MCF 10A (cell line): ENCODE data around the gene SLC13A4. TPM values are rescaled to one million over a fixed set of nuclear protein-coding genes. Genes with fewer than 3 reads are reported as not detected.

Experiments used
- BruUV-seq: library from RNA; stranded (reverse); fragments of 400-500 nt; replicated peaks from 2 replicates; lab custom pipeline; 2021; lab: Mats Ljungman, UMichigan
- CTCF ChIA-PET: fragments of 300-600 bp; sonication (Branson Sonifier 250); formaldehyde crosslinking; extraction: SDS; loops from one replicate; lab custom pipeline; 2021; ENCODE audit warnings: antibody characterized with exemption, inconsistent platforms; lab: Yijun Ruan, JAX
- POLR2A ChIA-PET: fragments of 300-600, 350-650 bp; sonication (Branson Sonifier 250); formaldehyde crosslinking; extraction: SDS; loops from one replicate; lab custom pipeline; 2020; ENCODE audit warnings: antibody characterized with exemption, inconsistent platforms; lab: Yijun Ruan, JAX
- DNase-seq: peaks from one replicate; pipeline ENCODE4 v3.0.0-alpha.2; 2018; ENCODE audit not compliant: unreplicated experiment
- H3K27ac Mint-ChIP-seq: one replicate; pipeline ENCODE4 v1.8.0; 2022; ENCODE audit warnings: mild to moderate bottlenecking, low read depth, mixed read lengths; ENCODE audit not compliant: unreplicated experiment
- H3K27me3 Mint-ChIP-seq: one replicate; pipeline ENCODE4 v1.8.0; 2022; ENCODE audit warnings: mixed read lengths; ENCODE audit not compliant: insufficient read depth, unreplicated experiment
- H3K36me3 Mint-ChIP-seq: one replicate; pipeline ENCODE4 v1.8.0; 2022; ENCODE audit warnings: mild to moderate bottlenecking, moderate library complexity, mixed read lengths; ENCODE audit not compliant: insufficient read depth, unreplicated experiment
- H3K4me1 Mint-ChIP-seq: one replicate; pipeline ENCODE4 v1.8.0; 2022; ENCODE audit warnings: mixed read lengths; ENCODE audit not compliant: insufficient read depth, unreplicated experiment
- H3K4me3 Mint-ChIP-seq: one replicate; pipeline ENCODE4 v1.8.0; 2022; ENCODE audit warnings: mild to moderate bottlenecking, moderate library complexity, mixed read lengths; ENCODE audit not compliant: unreplicated experiment
- H3K9me3 Mint-ChIP-seq: one replicate; pipeline ENCODE4 v1.8.0; 2022; ENCODE audit warnings: mixed read lengths; ENCODE audit not compliant: unreplicated experiment
- intact Hi-C: fragments of 100-400 bp; cut with micrococcal nuclease; formaldehyde crosslinking; loops from 2 replicates; pipeline ENCODE4 v1.14.1; 2022
- total RNA-seq: library from RNA; stranded (reverse); gene quantifications from 2 replicates; pipeline ENCODE4 v1.2.3, GENCODE V29; 2022
- TF ChIP-seq, protein P1 (sequence below): fragments of 200-600 bp; IDR thresholded peaks from one replicate; pipeline ENCODE4 v1.8.0; 2022; ENCODE audit warnings: antibody characterized with exemption, mild to moderate bottlenecking; ENCODE audit not compliant: unreplicated experiment

Gene SLC13A4
- total RNA-seq, 1 experiment from 2014 or later, result not detected

DNA sequence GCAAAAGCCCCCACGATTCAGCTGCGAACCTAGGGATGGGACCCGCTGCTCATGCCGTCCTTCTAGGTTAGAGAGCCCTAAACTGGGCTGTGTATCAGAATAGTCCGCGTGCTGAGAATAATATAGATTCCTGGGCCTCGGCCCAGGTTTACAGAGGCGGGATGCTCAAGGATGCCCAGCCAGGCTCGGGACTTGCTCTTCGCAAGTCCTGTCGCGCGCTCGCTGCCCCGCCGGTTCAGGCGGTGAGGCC, 65.9 kb downstream of the SLC13A4 start:
- peak overlapping the region; percentile 97 for H3K4me3 Mint-ChIP-seq
- intact Hi-C loops, result no loop called here

DNA sequence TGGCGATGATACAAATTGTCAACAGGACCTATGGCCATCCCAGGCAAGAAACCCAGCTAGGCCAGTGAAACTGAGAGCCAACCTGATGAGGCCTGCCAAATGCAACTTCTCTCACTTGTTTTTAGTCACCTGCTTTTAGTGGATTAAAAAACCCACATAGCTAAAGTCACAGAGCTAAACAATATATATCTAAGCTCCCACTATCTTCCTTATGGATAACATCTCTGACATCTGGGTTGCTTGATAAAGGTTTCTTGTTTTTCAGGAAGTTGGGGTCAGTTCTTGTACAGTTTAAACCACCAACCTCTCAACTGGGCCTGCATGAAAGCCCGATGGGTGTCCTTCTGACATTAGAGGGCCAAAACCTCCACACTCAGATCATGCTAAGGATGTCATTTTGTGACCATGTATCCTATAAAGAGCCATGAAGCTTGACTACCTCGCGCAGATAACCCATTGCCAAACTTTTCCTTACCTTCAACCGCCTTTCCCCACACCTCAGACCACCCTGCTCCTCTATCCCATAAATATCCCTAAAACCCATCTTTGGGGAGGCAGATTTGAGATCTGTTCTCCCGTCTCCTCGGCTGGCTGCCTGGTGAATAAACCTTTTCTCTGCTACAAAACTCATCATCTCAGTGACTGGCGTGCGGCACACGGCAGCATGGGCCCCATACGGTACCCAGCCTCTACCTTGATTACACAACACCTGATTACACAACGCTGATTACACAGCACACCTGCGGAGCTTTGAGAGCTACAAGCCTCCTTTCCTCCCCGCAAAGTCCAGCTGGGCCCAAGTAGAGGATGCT, 66.5 kb downstream of the SLC13A4 start:
- DNase-seq, result peak; percentile 80
- TF ChIP-seq, protein P1, sequence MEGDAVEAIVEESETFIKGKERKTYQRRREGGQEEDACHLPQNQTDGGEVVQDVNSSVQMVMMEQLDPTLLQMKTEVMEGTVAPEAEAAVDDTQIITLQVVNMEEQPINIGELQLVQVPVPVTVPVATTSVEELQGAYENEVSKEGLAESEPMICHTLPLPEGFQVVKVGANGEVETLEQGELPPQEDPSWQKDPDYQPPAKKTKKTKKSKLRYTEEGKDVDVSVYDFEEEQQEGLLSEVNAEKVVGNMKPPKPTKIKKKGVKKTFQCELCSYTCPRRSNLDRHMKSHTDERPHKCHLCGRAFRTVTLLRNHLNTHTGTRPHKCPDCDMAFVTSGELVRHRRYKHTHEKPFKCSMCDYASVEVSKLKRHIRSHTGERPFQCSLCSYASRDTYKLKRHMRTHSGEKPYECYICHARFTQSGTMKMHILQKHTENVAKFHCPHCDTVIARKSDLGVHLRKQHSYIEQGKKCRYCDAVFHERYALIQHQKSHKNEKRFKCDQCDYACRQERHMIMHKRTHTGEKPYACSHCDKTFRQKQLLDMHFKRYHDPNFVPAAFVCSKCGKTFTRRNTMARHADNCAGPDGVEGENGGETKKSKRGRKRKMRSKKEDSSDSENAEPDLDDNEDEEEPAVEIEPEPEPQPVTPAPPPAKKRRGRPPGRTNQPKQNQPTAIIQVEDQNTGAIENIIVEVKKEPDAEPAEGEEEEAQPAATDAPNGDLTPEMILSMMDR, result no peak
- peaks cover 23% of the 10 kb centered on the region for H3K4me1 Mint-ChIP-seq
- peak overlapping the region; percentile 97 for H3K4me3 Mint-ChIP-seq
- ChIA-PET POLR2A (interaction anchor here (0.6 to 3.3 kb wide), 18 partner anchors 8 to 407 kb away, joined by 3 to 42 read pairs (median 5); no protein-coding TSS in a partner anchor), CTCF (interaction anchor here (0.5 to 9.3 kb wide), 14 partner anchors 11 to 428 kb away, joined by 3 to 80 read pairs (median 6); no protein-coding TSS in a partner anchor)
- H3K27me3 Mint-ChIP-seq, result no peaks in the 10 kb centered on the region
- peaks cover 5% of the 10 kb centered on the region for H3K36me3 Mint-ChIP-seq
- BruUV-seq, result TSS peak; percentile 82
- intact Hi-C loops, result no loop called here
- peak overlapping the region; percentile 98 for H3K27ac Mint-ChIP-seq
- H3K9me3 Mint-ChIP-seq, result no peaks in the 10 kb centered on the region

More for the DNA sequence above, 65.9 kb downstream of the SLC13A4 start:
- Mint-ChIP-seq H3K27ac (peak overlapping the region; percentile 98), H3K9me3 (no peaks in the 10 kb centered on the region), H3K27me3 (no peaks in the 10 kb centered on the region), H3K36me3 (peaks cover 6% of the 10 kb centered on the region), H3K4me1 (peaks cover 26% of the 10 kb centered on the region)
- no peak for DNase-seq
- CTCF ChIA-PET, result interaction anchor here (0.5 to 9.3 kb wide), 13 partner anchors 12 to 428 kb away, joined by 3 to 80 read pairs (median 7); no protein-coding TSS in a partner anchor
- TF ChIP-seq, protein P1, result peak; percentile 66
- POLR2A ChIA-PET, result interaction anchor here (0.6 to 3.5 kb wide), 23 partner anchors 8 to 408 kb away, joined by 3 to 42 read pairs (median 5); no protein-coding TSS in a partner anchor
- no TSS peak for BruUV-seq

DNA sequence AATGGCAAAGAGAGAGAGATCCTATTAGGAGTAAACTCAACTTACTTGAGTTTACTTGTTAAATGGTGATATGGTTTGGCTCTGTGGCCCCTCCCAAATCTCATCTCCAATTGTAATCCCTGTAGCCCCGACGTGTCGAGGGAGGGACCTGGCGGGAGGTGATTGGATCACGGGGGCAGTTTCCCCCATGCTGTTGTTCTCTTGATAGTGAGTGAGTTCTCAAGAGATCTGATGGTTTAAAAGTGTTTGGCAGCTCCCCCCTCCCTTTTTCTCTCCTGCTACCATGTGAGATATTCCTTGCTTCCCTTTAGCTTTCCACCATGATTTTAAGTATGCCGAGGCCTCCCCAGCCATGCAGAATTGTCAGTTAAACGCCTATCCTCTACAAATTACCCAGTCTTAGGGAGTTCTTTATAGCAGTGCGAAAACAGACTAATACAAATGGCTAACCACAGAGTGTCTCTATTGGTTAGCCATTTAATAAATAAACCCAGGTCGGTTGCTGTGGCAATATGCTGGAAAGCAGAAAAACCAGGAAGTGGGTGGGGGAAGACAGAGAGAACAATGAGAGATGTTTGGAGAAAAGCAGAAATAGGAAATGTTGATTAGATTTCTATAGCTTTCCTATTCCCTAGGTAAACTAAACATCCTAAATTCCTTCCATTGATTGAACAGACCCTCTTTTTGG, 68.7 kb downstream of the SLC13A4 start:
- POLR2A ChIA-PET, result no interaction called here
- intact Hi-C loops, result no loop called here
- H3K4me1 Mint-ChIP-seq, result peaks cover 7% of the 10 kb centered on the region
- BruUV-seq, result no TSS peak
- DNase-seq, result no peak
- H3K36me3 Mint-ChIP-seq, result peaks cover 5% of the 10 kb centered on the region
- H3K4me3 Mint-ChIP-seq, result no peak overlapping the region
- TF ChIP-seq, protein P1, result no peak
- H3K27ac Mint-ChIP-seq, result no peak overlapping the region
- CTCF ChIA-PET, result interaction anchor here (0.5 to 9.3 kb wide), 6 partner anchors 13 to 483 kb away, joined by 3 to 80 read pairs (median 4); no protein-coding TSS in a partner anchor
- H3K9me3 Mint-ChIP-seq, result no peaks in the 10 kb centered on the region
- H3K27me3 Mint-ChIP-seq, result no peaks in the 10 kb centered on the region

DNA sequence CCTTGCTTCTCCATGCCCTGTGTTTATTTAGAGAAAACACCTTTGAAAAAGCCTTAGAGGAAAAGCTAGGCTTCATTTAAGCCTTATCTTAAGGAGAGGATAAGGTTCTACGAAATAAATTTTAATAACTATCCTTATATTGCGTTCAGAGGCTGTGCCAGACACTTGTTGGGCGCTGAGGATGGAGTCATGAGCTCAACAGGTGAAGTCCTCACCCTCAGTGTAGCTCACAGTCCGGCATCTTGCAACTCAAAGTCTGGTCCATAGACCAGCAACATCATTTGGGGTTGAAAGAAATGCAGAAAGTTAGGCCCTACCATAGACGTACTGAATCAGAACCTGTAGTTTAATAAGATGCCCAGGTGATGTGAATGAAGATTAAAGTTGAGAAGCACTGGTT, 69.4 kb downstream of the SLC13A4 start:
- no peak for DNase-seq
- peaks cover 7% of the 10 kb centered on the region for H3K4me1 Mint-ChIP-seq
- CTCF ChIA-PET, result interaction anchor here (0.5 to 9.3 kb wide), 4 partner anchors 13 to 482 kb away, joined by 3 to 80 read pairs (median 4); no protein-coding TSS in a partner anchor
- no TSS peak for BruUV-seq
- no peak overlapping the region for H3K27ac Mint-ChIP-seq
- no peaks in the 10 kb centered on the region for H3K9me3 Mint-ChIP-seq
- intact Hi-C loops, result no loop called here
- H3K27me3 Mint-ChIP-seq, result no peaks in the 10 kb centered on the region
- no peak overlapping the region for H3K4me3 Mint-ChIP-seq
- TF ChIP-seq, protein P1, result no peak
- peaks cover 5% of the 10 kb centered on the region for H3K36me3 Mint-ChIP-seq
- POLR2A ChIA-PET, result no interaction called here
